GM19468 (cell line): Measurements from ENCODE around the gene DTX3L.

Source experiments
- ATAC-seq: cut with Tn5 transposase; IDR thresholded peaks from one replicate; pipeline ENCODE4 v1.9.1; 2021; ENCODE audit warnings: mild to moderate bottlenecking, moderate library complexity, moderate number of reproducible peaks; ENCODE audit not compliant: unreplicated experiment; ENCODE audit errors: extremely low read depth

DTX3L gene

DNA sequence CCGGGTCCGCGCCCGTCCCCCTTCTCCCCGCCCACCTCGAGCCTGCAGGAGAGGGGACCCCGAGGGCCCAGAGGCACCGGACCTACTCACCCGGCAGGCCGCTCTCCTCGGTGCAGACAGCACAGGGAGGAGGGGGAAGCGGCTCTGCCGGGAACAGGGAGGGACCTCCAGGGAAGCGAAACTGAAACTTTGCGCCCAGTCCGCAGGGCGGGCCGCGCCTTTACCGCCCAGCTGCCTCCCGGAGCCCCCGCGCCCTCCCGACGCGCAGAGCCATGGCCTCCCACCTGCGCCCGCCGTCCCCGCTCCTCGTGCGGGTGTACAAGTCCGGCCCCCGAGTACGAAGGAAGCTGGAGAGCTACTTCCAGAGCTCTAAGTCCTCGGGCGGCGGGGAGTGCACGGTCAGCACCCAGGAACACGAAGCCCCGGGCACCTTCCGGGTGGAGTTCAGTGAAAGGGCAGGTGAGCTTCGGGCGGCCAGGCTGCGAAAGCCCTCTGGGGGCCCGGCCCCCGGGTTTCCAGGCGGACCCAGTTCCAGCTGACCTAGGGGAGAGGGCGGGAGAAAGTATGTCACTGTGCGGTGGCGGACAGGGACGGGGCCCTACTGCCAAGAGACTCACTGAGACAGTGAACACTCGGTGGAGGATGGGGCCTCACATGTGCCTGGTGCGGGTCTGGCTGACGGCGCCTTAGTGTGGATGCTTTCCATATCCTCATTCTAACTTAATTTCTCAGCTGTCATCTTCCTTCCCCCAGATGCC, at the start of gene DTX3L, which contains the start of gene PARP9:
TSS of gene DTX3L (plus strand) at position 184 of the 758 bp plus-strand sequence. CDS start at position 273, 89 bp downstream.
TSS of gene PARP9 (minus strand) at position 146 of the 758 bp plus-strand sequence. CDS start 4,680 bp downstream, outside the sequence.
- no peak for ATAC-seq

GRCh38 chr3:122515020-122515468, 49.1 kb upstream of the DTX3L start:
- no peak for ATAC-seq

- no peak for ATAC-seq
Measured at GRCh38 chr3:122515870-122516269, 48.3 kb upstream of the DTX3L start.

GRCh38 chr3:122516846-122517360, 47.2 kb upstream of the DTX3L start:
- ATAC-seq, result no peak

DNA sequence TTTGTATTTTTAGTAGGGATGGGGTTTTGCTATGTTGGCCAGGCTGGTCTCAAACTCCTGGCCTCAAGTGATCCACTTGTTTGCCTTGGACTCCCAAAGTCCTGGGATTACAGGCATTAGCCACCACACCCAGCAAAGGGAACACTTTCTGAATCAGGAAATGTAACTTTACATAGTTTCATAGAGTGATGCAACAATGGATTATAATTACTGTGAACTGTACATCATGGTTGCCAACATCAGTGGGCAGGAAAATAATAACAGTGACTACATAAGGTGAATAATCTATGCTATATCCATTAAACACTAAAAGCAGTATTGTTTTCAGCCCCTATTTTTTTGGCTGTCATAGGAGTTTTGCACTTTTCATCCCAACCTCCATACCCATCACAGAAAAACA, 44.4 kb upstream of the DTX3L start:
- ATAC-seq, result no peak

- ATAC-seq, result no peak
Measured at GRCh38 chr3:122520861-122521260, 43.3 kb upstream of the DTX3L start.

GRCh38 chr3:122523317-122523716, 40.8 kb upstream of the DTX3L start:
- ATAC-seq, result no peak

DNA sequence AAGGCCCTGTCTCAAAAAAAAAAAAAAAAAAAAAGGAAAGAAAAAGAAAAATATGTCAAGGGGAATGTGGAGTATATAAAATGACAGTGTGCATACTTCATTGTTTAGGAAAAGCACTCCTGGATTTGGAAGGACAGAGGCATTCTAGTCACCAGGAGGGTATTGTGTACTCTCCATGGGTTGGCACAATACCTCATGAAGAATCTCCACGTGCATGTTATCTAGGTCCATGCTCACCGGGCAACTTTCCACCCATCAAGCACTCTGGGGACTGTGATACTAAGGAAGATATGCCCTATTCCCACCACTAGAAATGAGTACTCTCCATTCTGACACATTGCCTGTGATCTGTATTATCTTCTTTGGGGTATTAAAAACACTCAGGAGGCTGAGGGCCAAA, 34.0 kb upstream of the DTX3L start:
- no peak for ATAC-seq

DNA sequence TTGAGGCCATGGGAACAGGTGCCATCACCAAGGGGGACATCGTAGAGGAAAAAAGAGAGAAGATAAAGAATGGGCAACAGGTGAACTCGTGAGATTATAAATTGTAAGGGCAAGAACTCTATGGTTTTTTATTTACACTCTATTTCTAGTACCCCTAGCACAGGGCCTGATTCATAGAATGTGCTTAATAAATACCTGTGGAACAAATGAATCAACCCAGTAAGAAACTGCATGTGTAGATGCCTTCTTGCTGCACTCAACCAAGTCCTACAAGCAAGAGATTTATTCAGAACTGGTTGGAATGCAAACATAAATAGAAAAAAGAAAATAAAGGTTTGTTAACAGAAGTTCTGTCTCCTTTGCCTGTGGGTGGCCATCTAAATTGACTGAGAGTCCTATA, 30.7 kb upstream of the DTX3L start:
- no peak for ATAC-seq

DNA sequence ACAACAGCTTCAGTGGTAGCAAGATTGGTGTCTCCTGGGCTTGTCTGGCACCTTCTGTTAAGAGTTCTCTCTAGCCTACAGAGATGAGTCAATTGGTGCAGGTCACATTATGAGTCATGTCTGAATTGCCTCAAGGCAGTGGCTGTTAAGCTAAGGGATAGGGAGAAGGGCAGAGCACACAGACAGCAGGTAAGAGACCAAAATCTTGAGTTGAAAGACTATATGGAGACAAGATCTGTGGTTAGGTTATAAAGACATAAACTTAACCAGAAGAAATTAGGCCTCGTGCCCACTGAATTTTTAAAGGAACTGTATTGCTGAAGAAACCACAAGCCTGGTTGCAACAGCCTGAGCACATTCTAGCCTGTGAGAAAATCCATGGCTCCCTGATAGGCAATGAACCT, 30.2 kb upstream of the DTX3L start:
- ATAC-seq, result peak; percentile 88

- no peak for ATAC-seq
Measured at GRCh38 chr3:122535964-122536631, 28.0 kb upstream of the DTX3L start.

DNA sequence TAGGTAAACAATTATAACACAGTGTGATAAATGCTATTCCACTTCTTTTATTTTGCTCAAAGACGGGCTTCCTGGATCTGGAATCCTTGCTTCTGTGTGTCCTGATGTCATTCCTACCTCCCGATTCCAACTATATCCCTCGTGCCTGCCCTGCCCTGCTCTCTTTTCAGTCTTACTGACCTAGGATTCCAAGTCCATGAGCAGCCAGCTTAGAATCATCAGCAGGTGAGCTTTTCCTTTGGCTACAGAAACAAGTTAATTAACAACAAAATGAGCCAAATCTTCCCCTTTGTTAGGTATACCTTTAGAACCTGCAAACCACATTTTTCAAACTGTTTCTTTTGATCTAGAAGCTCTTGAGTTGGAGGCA, 27.5 kb upstream of the DTX3L start:
- ATAC-seq, result no peak

GRCh38 chr3:122538956-122539490, 25.1 kb upstream of the DTX3L start:
- ATAC-seq, result no peak

DNA sequence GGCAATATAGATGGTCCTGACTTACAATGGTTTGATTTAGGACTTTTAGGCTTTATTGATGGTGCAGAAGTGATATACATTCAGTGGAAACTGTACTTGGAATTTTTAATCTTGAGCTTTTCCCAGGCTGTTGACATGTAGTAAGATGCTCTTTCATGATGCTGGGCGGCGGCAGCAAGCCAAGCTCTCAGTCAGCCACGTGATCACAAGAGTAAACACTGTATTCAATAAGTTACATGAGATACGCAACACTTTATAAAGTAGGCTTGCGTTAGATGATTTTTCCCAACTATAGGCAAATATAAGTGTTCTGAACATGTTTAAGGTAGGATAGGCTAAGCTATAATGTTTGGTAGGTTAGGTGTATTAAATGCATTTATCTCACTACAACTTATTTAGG, 18.0 kb upstream of the DTX3L start:
- no peak for ATAC-seq

- no peak for ATAC-seq
Measured at GRCh38 chr3:122548076-122548475, 16.1 kb upstream of the DTX3L start.

GRCh38 chr3:122548619-122549018, 15.5 kb upstream of the DTX3L start:
- ATAC-seq, result no peak

- ATAC-seq, result no peak
Measured at GRCh38 chr3:122553171-122553570, 11.0 kb upstream of the DTX3L start.

- no peak for ATAC-seq
Measured at GRCh38 chr3:122555275-122556071, 8.7 kb upstream of the DTX3L start.

DNA sequence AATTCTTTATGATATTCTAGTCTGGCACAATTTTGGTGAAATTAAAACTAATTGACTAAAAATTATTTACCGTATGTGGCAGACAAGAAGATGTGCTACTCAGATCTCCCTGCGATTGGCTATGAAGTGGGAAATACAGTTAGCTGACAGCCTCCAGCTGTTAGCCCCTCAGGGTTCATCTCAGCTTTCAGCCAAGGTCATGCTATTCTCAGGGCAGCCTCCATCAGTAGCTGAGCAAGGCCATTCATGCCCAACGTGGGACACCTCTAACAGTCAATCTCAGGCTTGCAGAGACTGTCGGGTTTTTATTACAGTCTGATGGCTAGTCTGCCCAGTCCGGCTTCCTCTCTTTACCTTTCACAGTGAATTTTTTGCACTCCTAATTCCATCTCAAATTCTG, 6.8 kb upstream of the DTX3L start:
- ATAC-seq, result no peak

DNA sequence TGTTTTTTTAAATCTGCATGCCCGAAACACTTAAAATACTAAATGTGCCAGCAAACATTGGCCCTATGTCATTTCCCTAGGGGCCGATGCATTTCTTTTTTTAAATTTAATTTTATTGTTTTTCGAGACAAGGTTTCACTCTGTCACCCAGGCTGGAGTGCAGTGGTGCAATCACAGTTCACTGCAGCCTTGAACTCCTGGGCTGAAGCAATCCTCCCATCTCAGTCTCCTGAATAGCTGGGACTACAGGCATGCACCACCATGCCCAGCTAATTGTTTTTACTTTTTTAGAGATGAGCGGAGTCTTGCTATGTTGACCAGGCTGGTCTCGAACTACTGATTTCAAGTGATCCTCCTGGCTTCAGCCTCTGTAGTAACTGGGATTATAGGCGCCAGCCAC, 5.5 kb upstream of the DTX3L start:
- ATAC-seq, result no peak
